ENCODE data around the gene MAU2.
"Not testable (repeated sequence)": the region's sequence is repeated elsewhere in the genome, so short reads cannot be mapped to it uniquely, and the experiment has no call there.

MAU2 gene

DNA sequence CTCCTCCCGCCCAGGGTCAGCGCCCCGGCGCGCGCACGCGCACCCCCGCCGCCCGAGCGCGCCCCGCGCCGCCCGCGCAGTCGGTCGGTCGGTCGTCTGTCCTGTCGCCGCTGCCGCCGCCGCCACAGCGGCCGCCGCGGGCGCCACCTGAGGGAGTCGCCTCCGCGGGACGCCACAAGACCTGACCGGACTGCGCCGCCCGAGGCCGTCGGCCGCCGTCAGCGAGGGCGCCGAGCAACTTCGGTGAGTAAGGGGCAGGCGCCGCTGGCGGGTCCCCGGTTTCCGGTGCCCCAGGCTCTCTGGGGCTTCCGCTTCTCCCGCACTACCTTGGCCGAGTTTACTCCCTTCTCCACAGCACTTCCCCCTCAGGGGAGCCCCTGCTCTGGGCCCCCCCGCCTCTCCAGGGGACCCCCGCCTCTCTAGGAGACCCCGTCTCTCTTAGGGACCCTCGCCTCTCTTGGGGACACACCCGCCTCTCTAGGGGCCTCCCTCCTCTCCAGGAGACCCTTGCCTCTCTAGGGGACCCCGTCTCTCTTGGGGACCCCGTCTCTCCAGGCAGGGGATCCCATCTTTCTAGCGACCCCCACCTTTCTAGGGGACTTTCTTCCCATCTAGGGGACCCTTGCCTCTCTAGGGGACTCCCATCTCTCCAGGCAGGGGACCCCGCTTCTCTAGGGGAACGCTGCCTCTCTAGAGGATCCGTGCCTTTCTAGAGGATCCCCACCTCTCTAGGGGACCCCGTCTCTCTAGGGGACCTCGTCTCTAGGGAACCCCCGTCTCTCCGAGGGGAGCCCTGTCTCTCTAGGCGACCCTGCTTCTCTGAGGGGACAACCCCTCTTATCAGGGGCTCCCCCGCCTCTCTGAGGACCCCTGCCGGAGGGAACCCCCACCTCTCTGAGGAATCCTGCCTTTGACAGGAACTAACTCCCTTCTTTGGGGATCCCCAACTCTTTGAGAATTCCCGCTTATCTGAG, 65.6 kb downstream of the MAU2 start:
- peak; percentile 31 for DNase-seq

- no peak for DNase-seq
These were observed 66.5 kb downstream of the MAU2 start for GRCh38 chr19:19387108-19387507.

GRCh38 chr19:19388568-19389555, 68.2 kb downstream of the MAU2 start:
- no peak for DNase-seq

- not testable (repeated sequence) for DNase-seq
These were observed 69.1 kb downstream of the MAU2 start for GRCh38 chr19:19389683-19390082.

GRCh38 chr19:19394333-19394732, 73.7 kb downstream of the MAU2 start:
- not testable (repeated sequence) for DNase-seq

GRCh38 chr19:19399733-19400433, 79.3 kb downstream of the MAU2 start:
- DNase-seq: peak; percentile 17

DNA sequence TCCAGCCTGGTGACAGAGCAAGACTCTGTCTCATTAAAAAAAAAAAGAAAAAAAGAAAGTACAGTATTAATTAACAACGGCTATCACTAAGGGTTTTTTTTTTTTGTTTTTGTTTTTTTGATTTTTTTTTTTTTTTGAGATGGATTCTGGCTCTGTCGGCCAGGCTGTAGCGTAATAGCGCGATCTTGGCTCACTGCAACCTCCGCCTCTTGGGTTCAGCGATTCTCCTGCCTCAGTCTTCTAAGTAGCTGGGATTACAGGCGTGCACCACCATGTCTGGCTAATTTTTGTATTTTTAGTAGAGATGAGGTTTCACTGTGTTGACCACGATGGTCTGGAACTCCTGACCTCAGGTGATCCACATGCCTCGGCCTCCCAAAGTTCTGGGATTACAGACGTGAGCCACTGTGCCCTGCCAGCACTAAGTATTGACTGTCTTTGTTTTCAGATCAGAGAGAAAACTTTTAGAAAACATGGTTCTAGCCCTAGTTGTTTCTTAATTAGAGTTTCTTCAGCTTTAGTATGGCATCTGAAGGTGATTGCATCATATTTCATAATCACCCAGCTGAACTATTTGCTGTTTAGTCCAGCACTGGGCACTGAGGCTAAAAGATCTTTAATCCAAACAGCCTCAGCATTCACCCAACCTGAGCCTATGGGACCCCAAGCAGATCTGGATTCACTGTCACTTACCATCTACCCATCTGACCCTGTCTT, 82.2 kb downstream of the MAU2 start:
- DNase-seq: no peak

DNA sequence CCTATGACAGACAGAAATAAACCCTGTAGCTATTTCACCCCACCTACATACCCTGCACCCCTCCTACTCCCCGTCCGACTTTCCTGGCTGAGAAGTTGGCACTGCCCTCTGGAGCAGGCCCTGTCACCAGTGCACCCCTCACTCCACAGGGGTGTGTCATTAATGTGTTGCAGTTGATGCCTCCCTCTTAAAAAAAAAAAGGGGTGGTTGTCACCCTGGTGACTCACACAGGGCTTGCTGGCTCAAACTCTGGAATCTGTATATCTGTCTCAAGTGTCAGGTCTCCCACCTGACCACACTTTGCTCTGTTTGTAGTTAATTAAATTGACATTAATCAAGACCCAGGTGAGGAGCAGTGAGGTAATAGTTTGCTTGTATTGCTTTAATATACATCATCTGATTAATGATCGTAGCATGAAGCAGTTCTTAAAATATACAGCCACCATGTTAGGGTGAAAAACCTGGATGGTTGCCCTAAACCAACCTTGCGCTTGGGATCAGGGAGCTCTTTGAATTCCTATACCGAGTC, 82.8 kb downstream of the MAU2 start:
- no peak for DNase-seq

DNA sequence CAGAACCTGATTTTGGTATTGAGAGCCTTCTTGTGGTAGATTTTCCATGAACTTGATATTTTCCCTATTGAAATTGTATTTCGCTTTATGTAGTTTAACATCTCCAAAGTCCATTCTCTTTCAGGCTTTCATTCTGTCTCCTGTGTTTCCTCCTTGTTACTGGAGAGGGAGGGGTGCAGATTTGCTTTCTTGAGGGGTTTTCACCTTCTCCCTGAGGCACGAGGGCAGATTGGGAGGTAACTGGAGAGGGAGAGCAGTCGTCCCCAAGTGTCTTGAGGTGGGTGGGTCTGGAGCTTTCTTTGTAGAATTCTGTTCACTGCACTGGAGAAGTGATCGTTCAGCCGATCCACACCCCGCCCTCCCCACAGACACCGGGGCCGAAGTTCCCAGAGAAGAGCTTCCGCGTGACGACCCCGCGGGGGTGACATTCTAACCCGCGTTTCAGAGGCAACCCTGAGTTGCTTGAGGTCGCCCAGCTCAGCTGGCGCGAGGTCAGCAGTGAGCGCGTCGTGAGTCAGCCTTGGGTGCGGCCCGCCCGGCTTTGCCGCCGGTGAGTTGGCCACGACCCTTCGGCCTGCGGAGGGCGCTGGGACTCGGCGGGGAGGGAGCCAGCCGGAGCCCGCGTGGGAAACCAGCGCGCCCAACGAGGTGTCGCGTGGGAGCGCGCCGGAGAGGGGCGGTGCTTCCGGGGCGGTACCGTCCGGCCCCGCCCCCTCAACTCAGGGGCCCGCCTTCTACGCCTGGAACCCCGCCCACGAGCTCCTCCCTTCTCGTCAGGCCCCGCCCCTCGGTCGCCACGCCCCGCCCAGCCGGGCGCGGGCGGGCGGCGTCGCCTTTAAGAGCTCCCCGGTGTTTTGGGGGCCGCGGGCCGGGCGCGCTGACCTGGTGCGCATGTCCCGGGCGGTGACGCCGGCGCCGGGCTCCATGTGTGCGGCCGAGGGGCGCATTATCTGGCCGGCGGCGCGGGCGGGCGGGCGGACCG, 84.5 kb downstream of the MAU2 start, which contains the start of gene GATAD2A:
Gene GATAD2A, plus strand, starts transcription at position 797 of the 982 bp plus-strand sequence. CDS start 59,671 bp downstream, outside the sequence.
- DNase-seq: peak; percentile 79

DNA sequence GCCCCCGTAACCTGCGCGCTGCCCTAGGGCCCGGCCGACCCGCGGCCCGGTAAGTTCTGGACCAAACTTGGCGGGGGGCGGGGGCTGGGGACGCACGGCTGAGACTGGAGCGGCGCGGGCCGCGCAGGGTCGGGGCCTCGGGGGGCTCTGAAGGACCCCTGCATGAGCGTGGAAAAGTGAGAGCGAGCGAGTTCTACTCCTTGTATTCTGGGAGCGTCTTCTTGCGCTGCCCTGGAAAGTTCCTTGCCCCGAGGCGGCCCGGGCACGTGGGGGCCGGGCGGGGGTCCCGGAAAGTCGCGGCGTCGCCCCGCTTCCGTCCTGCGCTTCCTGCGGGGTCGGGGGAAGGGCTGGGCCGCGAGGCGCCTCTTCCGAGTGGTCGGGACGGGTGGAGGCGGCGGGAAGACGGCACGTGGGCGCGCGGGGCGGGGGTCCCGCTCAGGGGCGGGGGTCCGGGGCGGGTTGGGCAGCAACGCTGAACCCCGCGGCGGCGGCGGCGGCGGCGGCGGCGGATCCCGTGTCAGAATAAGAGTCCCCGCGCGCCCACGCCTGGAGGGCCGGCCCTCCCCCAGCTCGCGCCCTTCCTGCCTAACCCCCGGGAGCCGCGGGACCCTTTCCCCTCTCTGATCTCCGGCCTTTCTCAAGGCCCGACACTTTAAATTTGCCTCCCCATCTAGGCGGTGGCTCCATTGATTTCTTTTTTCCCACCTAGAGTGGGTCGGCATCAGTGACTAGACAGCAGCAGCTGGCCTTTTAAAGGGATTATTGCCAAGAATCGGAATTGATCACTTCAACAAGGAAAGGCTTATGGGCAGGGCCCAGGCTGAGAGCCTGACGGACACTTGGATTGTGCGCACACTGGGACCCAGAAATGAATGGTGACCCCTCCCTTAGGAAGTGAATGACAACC, 85.6 kb downstream of the MAU2 start:
- no peak for DNase-seq

DNA sequence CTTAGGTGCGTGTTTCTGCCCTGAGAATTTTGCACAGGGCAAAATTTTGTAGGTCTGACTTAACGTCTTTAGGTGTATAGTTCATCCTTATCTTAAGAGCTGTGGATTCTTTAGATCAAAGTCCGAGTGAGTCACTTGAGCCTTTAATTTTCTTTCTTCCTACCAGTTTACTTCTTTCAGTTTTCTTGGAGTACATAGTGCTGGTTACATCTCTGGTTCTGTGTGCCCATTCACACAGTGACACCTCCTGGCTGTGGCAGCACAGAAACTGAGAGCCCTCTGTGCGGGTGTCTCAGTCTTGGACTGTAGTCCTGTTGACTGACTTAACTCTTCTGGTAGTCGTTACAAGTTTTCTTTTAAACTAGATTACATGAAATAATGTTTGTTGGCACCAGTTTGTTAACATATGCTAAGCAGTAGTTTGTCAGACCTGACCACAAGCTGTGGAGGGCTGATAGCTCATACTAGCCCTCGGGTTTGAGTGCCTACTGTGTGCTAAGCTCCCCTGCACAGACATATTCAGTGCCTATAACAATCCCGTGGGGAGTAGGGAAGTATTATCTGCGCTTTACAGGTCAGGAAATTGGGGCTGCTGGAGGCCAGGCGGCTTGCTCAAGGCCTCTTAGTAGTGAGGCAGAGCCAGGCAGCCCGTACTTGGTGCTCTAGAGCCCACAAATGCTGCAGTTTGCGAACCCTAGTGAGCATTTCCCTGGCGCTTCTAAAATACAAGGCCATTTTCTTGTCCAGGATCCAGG, 86.4 kb downstream of the MAU2 start:
- DNase-seq: no peak

GRCh38 chr19:19407633-19407930, 87.0 kb downstream of the MAU2 start:
- no peak for DNase-seq

Data from DMS79 treated with DMSO at 0.1 percent for 48 hours (cell line).